Ovary (tissue), 9 donors: ENCODE results near the gene WDFY4. TPM values are rescaled to one million over a fixed set of nuclear protein-coding genes. Genes with fewer than 3 reads are reported as not detected.

ENCODE experiments used
- DNase-seq, 5 donors: peaks; one replicate each; pipeline ENCODE4 v3.0.0-alpha.2; 2019 to 2020
- H3K27ac ChIP-seq, 2 donors: fragments of 200-600 bp; one replicate each; pipeline versions ENCODE4 v1.5.1 to v1.8.0; 2019 to 2022
- H3K27me3 ChIP-seq: fragments of 200-600 bp; one replicate; pipeline ENCODE4 v1.8.0; 2022
- H3K36me3 ChIP-seq: fragments of 200-600 bp; sonication (generic); one replicate; pipeline ENCODE4 v1.5.1; 2019
- H3K4me1 ChIP-seq: one replicate; pipeline ENCODE4 v1.8.1; 2013; ENCODE audit warnings: mild to moderate bottlenecking, moderate library complexity; ENCODE audit not compliant: insufficient read depth
- H3K4me3 ChIP-seq: fragments of 200-600 bp; sonication (generic); one replicate; pipeline ENCODE4 v1.5.1; 2017
- H3K9me3 ChIP-seq, 2 donors: fragments of 200-600 bp in 1 of 2; sonication (generic) in 1 of 2; one replicate each; pipeline versions ENCODE4 v1.5.1 to v1.8.1; 2013 to 2019; ENCODE audit warnings: mild to moderate bottlenecking in 1 of 2, moderate library complexity in 1 of 2
- EP300 ChIP-seq: sonication (generic); formaldehyde crosslinking; IDR thresholded peaks from one replicate; pipeline ENCODE4 v1.6.1; 2017; ENCODE audit warnings: antibody characterized with exemption
- POLR2A ChIP-seq: fragments of 450-650 bp; IDR thresholded peaks from one replicate; pipeline ENCODE4 v1.6.1; 2017; ENCODE audit warnings: antibody characterized with exemption, mild to moderate bottlenecking, moderate library complexity
- WGBS, 3 donors: extraction: QIAGEN DNeasy Blood & Tissue Kit in 1 of 3; methylation state at CpG; one replicate each; pipeline versions ENCODE4 v1.1.5 to v1.1.7; 2013 to 2017; 5-methylcytosine and 5-hydroxymethylcytosine counted together
- intact Hi-C, 4 donors: fragments of 100-400 bp; cut with DNase I; formaldehyde crosslinking; loops; one replicate each; pipeline versions ENCODE4 v1.11.0 to v1.15.1; 2022 to 2023
- polyA plus RNA-seq, 2 donors: library from polyadenylated mRNA; stranded (reverse); fragments of 200-250 nt in 1 of 2; fragments of 350-450 nt in 1 of 2; fragmentation: Illumina TruSeq in 1 of 2; extraction: RNeasy Lipid Tissue Mini Kit (QIAGEN cat#74804) in 1 of 2; gene quantifications; one replicate each; pipeline ENCODE4 v1.2.3, GENCODE V29; 2013 to 2014
- total RNA-seq, 7 donors: library from RNA; depleted of rRNA in 2 of 7; stranded (reverse); fragments of >200 nt in 2 of 7; fragmentation: NEBNext Ultra II Directional in 3 of 7; extraction: Animal tissue kit (Norgen Biotek cat#: 25700) in 3 of 7; gene quantifications; one replicate each; pipeline versions ENCODE4 v1.1.0 to v1.2.4, GENCODE V29; 2016 to 2023
- TF ChIP-seq, protein P1 (sequence below), 3 donors: fragments of 450-650 bp in 2 of 3; fragments of 200-600 bp in 1 of 3; IDR thresholded peaks; one replicate each; pipeline versions ENCODE4 v1.5.1 to v1.8.0; 2016 to 2022; ENCODE audit warnings: antibody characterized with exemption in 3 of 3, mild to moderate bottlenecking in 1 of 3
- donor health status: DM: no; HTN: no; CAD: no; lungs with moderate emphysema.
- donor health status: DM: no; HTN: no; CAD: no.
- donor health status: Bipolar disorder and iron deficiency.
- donor health status: DM: yes; HTN: yes; CAD: no.
- donor health status: DM: no; HTN: no; CAD: no.
- donor health status: DM: yes; HTN: yes; CAD: no.

Gene WDFY4
- total and polyA plus RNA-seq, 9 donors: 0.54 to 4.2 (median 1.7) TPM

DNA sequence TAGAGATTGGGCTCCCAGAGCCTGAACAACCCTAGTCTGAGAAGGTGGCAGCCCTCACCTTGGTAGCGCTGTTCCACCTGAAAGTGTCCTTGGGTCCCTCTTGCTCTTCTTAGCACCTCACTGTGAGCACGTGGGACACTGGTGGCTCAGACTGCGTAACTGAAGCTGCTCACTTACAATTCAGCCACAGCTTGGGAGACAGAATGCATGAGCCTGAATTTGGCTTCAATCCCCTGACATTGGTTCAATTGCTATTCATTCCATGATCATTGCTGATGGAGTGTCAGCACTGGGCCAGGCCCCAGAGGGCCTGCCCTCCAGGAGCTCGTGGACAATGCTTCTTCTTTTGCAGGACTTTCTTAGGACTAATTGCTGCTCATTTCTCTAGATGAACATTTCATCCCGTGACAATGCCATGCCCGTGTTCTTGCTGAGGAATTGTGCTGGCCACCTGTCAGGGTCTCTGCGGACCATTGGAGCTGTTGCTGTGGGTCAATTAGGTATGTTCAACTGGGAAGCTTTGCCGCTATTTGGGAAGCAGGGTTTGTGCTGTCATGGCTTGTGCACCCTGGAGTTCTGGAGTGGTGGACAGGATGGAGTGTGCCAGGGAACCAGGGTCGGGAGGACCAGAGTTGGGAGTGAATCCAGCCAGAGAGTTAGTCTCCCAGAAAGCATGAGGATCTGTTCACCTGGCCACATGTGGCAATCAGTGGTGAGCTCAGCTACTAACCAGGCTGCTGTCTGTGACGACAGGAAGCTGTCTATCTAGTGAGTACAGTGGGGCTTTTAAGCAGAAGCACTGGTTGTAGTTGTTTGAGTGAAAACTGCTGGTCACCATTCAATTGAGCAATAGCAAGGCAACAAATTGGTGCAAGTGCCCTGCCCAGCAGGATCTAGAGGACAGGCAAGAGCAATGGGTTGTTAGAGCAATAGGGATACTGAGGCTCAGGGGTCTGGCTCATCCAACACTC is 105.1 kb downstream of the WDFY4 start:
- TF ChIP-seq POLR2A: no peak
- intact Hi-C loops: no loop called here
- WGBS, 3 donors: 87 to 92% (median 90%) methylated on average over 10 of the region's 10 CpGs

DNA sequence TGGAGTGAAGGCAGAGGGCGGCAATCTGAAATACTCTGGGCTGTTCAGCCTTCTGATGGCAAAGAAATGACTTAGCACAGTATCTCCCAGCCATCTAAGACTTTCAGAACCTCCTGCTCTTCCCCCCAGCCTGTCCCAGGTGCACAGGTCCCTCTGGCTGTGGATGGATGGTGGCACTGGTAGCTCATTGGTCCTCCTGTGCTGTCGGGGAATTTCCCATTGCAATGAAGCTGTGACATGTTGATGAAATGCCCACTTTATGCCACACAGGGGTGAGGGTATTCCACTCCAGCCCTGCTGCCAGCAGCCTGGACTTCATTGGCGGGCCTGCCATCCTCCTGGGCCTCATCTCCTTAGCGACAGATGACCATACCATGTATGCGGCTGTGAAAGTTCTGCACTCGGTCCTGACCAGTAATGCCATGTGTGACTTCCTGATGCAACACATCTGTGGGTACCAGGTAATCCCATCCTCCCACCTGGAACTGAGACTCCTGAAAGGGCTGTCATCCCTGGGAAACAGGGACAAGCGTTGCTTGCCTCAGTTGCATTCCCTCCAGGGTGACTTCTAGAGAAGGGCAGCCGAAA is 105.9 kb downstream of the WDFY4 start:
- intact Hi-C loops: no loop called here
- H3K4me1 ChIP-seq: peaks cover 2% of the 10 kb centered on the region
- WGBS, 3 donors: 87 to 98% (median 91%) methylated on average over 8 of the region's 8 CpGs
- TF ChIP-seq EP300 (no peak), POLR2A (no peak)
- TF ChIP-seq, protein P1, sequence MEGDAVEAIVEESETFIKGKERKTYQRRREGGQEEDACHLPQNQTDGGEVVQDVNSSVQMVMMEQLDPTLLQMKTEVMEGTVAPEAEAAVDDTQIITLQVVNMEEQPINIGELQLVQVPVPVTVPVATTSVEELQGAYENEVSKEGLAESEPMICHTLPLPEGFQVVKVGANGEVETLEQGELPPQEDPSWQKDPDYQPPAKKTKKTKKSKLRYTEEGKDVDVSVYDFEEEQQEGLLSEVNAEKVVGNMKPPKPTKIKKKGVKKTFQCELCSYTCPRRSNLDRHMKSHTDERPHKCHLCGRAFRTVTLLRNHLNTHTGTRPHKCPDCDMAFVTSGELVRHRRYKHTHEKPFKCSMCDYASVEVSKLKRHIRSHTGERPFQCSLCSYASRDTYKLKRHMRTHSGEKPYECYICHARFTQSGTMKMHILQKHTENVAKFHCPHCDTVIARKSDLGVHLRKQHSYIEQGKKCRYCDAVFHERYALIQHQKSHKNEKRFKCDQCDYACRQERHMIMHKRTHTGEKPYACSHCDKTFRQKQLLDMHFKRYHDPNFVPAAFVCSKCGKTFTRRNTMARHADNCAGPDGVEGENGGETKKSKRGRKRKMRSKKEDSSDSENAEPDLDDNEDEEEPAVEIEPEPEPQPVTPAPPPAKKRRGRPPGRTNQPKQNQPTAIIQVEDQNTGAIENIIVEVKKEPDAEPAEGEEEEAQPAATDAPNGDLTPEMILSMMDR (IDR thresholded peaks at IDR 0.05): no peak
- H3K36me3 ChIP-seq: no peaks in the 10 kb centered on the region
- H3K27ac ChIP-seq: no peak overlapping the region
- no peaks in the 10 kb centered on the region for H3K9me3 ChIP-seq
- DNase-seq: no peak
- H3K27me3 ChIP-seq: no peaks in the 10 kb centered on the region
- no peak overlapping the region for H3K4me3 ChIP-seq

More for the DNA sequence above, 105.1 kb downstream of the WDFY4 start:
- no peak overlapping the region for H3K27ac ChIP-seq
- no peak for DNase-seq
- no peak overlapping the region for H3K4me3 ChIP-seq
- H3K4me1 ChIP-seq: peaks cover 2% of the 10 kb centered on the region
- no peaks in the 10 kb centered on the region for H3K9me3 ChIP-seq
- H3K27me3 ChIP-seq: no peaks in the 10 kb centered on the region
- no peaks in the 10 kb centered on the region for H3K36me3 ChIP-seq

DNA sequence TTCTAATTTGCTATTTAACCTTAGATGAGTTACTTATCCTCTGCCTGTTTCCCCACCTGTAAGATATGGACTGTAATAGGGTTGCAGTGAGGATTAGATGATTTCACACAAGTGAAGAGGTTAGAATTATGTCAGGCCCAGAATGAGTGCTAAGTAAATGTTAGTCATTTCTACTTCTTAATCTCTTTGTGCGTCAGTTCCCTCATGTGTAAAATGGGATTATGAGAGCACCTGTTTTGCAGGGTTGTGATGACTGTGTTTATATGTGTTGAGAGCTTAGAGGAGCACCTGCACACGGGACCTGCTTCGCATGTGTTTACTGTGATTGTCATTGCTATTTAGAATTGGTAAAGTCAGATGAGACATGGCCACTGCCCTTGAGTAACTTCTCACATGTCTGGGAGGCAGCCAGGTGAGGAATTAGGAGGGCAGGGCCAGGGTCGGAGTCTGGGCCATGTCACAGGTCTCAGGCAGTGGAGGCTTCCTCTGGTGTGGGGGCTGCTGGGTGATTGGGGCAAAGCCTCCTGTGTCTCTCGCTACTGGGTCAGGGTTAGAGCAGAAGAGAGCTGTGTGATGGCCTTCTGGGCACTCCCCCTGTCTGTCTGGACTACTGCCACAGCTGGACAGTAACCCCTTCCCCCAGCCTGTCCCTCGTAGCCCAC is 106.7 kb downstream of the WDFY4 start:
- DNase-seq: no peak
- intact Hi-C loops: no loop called here
- TF ChIP-seq EP300 (no peak), POLR2A (no peak)
- TF ChIP-seq, protein P1 (IDR thresholded peaks at IDR 0.05): no peak
- H3K4me1 ChIP-seq: peaks cover 2% of the 10 kb centered on the region
- H3K36me3 ChIP-seq: no peaks in the 10 kb centered on the region
- no peak overlapping the region for H3K27ac ChIP-seq
- H3K27me3 ChIP-seq: no peaks in the 10 kb centered on the region
- H3K4me3 ChIP-seq: no peak overlapping the region
- 76 to 79% (median 76%) methylated on average over 6 of the region's 6 CpGs for WGBS, 3 donors
- no peaks in the 10 kb centered on the region for H3K9me3 ChIP-seq

DNA sequence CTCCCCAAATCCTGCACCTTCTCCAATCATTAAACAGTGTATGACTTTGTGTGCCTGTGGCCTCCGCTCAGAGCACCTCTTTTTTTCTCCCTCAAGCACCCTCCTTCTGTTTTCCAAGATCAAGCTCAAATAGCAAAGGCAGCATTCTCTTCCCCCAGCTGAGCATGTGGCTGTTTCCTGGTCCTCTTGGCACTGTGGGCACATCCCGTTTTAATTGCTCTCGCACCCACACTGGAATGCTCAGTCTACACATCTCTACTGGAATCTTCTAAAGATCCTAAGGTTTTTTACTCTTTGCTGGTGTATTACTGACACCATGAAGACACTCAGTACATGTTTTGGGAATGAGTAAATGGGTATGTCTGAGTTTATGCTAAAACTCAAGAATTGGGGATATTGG is 107.4 kb downstream of the WDFY4 start:
- 57 to 68% (median 66%) methylated on average over 3 of the region's 3 CpGs for WGBS, 3 donors
- Histone ChIP-seq H3K9me3 (no peaks in the 10 kb centered on the region), H3K4me1 (peaks cover 2% of the 10 kb centered on the region), H3K36me3 (no peaks in the 10 kb centered on the region), H3K27ac (no peak overlapping the region), H3K27me3 (no peaks in the 10 kb centered on the region), H3K4me3 (no peak overlapping the region)
- intact Hi-C loops: no loop called here
- DNase-seq: no peak
- TF ChIP-seq, protein P1 (IDR thresholded peaks at IDR 0.05): no peak
- TF ChIP-seq EP300 (no peak), POLR2A (no peak)
